NCI-H1694 (cell line): ENCODE data around the gene TSPAN31.

Source experiments
- DNase-seq: peaks from one replicate; lab custom pipeline; 2025; lab: John Stamatoyannopoulos, UW

Gene TSPAN31

DNA sequence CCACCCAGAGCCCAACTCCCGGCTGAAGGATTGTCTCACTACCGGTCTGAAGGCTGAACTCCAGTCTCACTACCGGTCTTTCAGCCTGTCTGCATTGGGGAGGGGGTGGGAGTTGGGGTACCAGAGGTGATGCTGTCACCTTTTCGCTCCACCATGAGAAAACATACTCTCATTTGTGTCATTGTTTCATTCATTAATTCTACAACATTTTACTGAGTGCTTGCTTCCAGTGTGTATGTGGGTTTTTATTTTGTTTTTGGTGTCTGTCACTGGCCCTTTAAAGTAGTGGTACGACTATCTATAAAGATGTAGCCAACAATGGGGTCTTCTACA, 7.8 kb downstream of the TSPAN31 start:
- DNase-seq, result no peak

DNA sequence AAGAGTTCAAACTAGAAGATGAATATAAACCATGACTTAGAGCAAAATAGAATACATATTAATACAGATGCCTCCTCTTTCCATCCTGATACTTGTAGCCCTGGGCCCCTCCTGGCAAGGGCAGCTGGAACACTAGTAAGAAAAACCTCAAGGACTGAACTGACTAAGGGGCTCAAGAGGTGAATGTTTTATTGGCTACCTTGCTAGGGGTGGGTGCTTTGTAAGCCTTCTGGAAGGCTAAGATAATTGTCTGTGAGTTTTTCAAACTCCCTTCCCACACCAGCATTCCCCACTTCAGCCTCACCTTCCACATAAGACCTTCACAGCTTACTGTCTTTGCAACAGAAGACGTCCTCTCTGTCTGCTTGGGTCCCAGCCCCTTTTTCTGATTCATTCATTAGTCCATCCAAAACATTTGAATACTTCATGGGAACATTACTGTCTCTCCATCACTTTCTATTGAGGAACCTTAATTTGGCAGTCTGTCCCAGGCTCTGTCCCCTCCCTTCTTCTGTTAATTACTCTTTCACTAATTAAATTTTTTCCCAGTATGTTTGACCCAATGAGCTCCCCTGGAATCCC, 9.0 kb downstream of the TSPAN31 start:
- no peak for DNase-seq

DNA sequence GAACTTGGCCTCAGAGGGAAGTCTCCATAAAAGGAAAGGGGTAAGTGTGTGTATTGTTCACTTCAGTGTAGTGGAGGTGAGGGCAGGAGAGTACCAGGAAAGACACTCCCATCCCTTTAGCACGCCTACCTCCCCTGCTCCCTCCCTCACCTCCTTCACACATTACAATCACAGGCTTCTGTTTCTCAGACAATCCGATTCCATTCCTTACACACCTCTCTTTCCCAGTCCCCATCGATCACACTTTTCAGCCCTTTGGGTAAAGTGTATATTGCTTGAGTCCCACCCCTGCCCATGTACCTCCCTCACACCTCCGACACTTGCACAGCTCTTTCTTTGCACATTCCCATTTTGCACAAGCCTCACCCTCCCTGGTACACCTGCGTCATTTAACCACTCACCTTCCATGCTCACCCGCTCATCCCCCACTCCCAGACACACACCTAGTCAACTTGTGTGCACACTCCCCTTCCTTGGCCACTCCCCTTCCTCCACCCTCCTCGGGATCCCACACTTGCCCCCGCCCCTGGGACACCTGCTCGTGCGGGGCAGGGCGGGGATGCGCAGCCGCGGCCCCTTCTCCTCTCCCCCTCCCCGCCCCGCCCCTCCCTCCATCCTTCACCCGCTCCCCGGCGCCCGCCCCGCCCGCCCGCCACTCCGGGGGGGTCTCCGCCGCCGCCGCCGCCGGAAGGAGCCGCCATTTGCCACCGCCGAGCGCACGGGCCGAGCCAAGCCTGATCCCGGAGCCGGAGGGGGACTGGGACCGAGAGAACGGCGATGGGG, 9.8 kb downstream of the TSPAN31 start, which contains the start of gene MARCHF9:
Gene MARCHF9 (plus strand): TSS at position 693 of the 783 bp plus-strand sequence. CDS start 426 bp downstream, outside the sequence.
- no peak for DNase-seq

GRCh38 chr12:57755194-57755453, 10.3 kb downstream of the TSPAN31 start:
- no peak for DNase-seq

DNA sequence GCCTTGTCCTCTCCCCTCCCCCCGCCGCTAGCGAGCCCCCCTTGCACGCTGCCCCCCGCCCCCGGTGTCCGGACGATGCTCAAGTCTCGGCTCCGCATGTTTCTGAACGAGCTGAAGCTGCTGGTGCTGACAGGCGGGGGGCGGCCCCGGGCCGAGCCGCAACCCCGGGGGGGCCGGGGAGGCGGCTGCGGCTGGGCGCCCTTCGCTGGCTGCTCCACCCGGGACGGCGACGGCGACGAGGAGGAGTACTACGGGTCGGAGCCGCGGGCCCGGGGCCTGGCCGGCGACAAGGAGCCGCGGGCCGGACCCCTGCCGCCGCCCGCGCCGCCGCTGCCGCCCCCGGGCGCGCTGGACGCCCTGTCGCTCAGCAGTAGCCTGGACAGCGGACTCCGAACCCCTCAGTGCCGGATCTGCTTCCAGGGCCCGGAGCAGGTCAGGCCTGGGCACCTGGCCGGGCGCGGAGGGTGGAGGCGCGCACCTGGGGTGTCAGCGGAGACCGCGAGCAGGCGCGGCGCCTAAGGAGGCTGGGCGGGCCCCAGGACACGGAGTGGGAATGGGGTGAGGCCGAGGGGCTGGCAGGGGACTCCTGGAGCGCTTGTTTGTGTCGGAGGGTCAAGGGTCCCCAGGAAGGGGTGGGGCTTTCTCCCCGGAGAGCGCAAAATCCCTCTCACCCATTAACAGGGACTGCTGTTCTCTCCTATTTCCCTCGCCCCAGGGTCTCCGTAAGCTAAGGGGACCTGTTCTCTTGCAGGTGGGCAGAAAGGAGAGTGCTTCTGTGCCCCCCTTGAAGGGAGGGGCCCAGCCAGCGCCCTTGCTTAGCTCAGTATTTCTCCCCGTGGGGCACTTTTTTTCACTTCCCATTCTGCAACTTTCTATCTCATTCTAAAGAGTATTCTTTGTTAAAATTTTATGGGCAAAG, 10.9 kb downstream of the TSPAN31 start:
- DNase-seq, result no peak

DNA sequence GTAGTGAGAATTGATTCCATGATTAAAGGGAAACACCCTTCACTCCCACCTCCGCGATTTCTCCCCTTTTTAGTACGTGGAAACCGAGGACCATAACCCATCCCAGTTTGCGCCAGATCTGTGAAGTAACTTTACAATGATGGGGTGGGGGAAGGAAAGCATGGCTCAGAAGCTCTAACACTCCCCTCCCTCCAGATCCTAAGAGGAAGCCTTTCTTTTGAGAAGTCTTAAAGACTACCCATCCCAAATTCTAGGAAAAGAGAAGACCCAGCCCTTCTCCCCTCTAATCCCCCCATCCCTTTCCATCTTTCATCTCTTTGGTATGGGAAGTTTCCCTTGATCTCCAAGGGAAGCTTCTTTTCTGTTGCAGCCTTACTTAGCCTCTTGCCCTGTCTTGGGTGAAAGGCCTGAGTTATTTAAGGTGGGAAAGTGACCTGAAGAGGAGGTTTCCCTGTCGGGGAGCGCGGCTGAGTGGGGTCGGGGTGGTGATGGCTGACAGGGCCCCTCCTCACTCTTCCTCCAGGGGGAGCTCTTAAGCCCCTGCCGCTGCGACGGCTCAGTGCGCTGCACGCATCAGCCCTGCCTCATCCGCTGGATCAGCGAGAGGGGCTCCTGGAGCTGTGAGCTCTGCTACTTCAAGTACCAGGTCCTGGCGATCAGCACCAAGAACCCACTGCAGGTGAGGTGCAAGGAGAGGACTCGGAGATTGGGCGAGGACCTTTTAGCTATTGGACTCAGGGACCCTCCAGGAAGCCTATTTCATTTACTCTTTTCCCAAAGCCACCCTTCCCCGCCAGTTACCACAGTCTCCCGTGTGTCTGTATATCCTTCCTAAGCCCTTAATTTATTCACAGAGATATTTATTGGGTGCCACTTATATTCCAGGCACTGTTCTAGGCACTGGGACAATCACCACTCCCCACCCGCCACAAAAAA, 11.8 kb downstream of the TSPAN31 start:
- no peak for DNase-seq

GRCh38 chr12:57757771-57758170, 12.9 kb downstream of the TSPAN31 start:
- DNase-seq, result no peak

GRCh38 chr12:57758552-57759359, 13.9 kb downstream of the TSPAN31 start:
- no peak for DNase-seq

DNA sequence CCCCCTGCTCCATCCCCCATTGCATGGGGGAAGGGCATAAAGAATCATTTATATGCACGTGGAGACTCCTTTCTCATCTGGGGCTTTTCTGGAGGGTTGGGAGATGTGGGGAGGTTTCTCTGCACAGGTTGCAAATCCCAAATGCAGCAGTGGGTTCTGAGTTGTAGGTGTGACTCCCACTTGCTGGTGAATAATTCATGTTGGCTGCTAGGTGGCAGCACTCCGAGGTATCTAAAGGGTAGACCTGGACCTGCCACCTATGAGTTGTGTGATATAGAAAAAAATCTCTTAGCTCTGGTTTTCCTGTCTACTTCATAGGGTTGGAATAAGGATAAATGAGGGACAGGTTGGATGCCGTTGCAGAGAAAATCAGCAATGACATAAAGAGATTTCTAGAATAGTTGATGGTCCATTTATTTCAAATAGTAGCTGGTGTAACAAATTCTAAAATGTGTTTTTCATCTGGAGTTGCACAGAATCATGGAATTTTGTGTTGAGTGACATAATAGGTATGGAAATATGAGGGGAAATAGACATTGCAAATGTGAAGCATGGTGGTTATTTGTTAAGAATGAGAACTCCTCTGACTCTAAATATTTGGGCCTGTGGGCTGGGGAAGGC, 14.6 kb downstream of the TSPAN31 start:
- no peak for DNase-seq

DNA sequence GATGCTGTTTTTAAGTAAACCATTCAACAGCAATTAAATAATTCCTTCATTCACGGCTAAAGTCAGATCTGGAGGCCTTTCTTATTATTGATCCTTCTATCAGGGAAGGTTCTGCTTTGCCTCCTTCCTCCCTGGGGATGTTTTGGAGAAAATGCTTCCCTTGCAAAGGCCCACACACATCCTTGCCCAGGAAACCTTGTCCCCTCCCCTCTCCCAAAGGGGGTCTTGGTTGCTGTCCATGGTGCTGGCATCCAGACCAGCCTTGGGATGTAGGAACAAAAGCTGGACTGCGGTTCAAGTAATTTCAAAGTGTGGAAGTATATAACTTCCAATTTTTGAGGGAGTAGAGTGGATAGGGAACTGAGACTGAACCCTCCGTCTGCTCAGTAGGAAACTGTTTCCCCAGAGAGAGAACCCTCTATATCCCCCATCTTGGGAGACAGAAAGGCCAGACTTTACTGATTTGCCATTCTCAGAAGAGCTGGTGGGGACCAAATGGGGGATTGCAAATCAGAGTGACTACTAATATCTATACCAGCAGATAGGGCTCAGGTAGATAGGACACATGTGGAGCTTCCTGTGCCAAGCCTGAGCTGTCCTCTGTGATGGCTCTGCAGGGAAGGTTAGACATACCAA, 15.6 kb downstream of the TSPAN31 start:
- no peak for DNase-seq

DNA sequence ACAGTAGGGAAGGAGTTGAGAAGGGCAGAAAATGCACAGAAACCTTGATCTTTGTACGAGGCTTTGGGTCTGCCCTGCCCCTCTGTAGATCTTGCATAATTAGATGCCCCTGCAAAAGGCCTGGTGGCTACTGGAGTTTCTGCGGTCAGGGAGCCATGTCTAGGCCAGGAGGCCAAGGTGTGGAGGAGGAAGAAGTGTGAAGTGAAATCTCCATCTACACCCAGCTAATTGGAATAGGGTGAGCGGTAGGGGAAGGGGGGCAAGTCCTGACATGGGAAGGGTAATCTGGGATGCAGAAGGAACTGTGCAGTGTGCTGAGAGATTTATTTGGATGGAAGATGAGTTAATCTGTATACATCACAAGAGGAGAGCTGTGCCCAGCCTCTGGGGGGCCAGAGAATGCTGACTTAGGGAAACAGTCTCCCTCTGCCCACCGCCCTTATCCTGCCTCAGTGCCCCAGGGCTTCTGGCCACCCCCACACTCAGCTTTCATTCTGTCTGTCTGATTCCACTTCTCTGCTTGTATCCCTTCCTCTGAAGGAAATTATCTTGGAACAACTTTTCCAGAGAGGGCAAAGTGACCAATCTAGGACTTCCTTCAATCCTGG, 16.7 kb downstream of the TSPAN31 start:
- DNase-seq, result no peak

DNA sequence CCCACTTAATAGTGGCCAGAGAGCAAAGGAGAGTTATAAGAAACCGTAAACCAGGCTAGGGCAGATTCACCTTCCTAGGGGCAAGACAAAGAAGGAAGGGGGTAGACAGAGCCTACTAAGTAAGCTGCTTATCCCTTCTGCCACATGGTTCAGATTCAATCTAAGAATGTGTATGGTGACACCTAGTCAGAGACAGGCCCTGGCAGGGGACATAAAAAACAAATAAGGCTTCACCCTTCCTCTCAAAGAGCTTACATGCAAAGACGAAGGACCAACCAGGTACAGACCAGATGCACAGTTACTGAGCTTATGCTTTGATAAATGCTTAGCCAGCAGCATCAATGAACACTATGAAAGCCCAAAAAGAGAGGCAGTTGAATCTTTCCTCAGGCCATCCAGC, 17.6 kb downstream of the TSPAN31 start:
- DNase-seq, result no peak

DNA sequence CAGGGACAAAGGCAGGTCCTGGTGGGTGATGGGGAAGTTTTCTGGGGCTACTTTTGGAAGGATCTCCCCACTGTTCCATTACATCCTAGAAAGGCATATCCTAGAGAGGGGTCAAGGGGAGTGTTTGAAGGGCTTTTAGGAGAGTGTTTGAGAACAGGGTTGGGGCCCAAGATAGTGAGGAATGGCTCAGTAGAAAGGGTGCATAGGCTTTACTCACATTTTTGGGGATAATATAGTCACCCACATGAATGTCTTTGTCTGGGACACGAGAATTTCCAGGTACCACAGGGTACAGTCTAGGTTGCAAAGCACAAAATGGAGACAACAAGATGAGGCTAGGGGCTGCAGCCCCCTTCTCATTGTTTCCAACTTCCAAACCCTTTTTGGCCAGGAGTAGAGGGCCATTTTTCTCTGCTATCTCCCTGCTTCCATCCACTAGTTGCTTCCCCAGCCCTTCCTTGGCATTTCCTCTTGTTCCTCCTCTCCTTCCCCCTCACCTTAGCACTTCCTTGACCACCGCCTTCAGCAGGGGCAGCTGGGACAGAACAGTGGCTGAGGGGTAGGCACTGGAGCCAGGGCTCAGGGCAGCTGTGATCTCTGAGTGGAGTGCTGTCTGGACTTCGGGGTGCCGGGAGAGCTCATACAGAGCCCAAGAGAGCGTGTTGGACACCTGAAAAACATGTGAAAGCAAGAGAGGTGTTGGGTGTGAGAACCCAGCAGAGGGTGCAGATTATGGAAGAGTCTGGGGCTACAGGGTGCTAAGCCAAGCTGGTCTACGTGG, 19.2 kb downstream of the TSPAN31 start:
- no peak for DNase-seq

- no peak for DNase-seq
Measured at GRCh38 chr12:57764662-57765002, 19.8 kb downstream of the TSPAN31 start.

DNA sequence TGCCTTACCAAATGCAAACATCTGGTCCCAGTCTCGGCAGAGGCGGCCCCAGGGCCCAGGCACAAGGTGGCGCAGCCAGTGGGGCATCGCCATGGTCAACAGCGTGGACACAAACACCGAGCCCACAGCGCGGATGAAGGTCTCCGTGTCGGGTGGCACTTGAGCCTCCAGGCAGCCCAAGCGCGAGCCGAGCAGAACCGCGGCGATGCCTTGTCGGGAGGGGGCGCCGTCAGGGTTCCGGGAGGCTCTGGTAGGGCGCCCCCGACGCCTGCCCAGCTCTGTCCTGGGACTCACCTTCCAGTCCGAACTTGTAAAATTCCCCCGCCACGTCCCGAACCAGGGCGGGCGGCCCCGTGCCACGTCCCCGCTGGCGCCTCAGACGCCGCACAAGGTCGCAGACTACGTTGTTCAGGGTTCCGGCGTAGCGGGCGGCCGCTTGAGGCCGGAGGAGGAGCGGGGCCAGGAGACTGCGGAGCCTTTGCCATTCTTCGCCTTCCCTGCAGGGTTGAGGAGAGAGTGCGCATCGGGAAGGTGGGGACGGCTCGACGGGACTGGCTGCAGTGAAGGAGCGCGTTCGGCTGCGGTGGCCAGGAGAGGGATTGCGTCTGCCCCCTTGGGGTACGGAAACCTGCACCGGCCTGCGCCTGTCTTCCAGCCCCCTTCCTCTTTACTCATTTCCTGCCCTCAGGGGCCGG, 20.3 kb downstream of the TSPAN31 start:
- DNase-seq, result no peak

GRCh38 chr12:57765698-57766463, 21.0 kb downstream of the TSPAN31 start:
- DNase-seq, result no peak

GRCh38 chr12:57766464-57767304, 21.8 kb downstream of the TSPAN31 start, which contains the start of gene CYP27B1:
Gene CYP27B1 (minus strand): TSS chr12:57767078. CDS start chr12:57767041, 37 bp downstream.
- DNase-seq, result no peak
